Endothelial cell of umbilical vein (primary cell): ENCODE results near the gene HPSE2. TPM values are rescaled to one million over a fixed set of nuclear protein-coding genes. Genes with fewer than 3 reads are reported as not detected.

Experiments used
- BruUV-seq: library from RNA; stranded (reverse); fragments of 400-500 nt; replicated peaks from 2 replicates; lab custom pipeline; 2021; lab: Mats Ljungman, UMichigan
- CTCF ChIA-PET: fragments of 300-600, 350-600 bp; sonication (Branson Sonifier 250); formaldehyde crosslinking; loops from one replicate; lab custom pipeline; 2021; ENCODE audit warnings: antibody characterized with exemption, inconsistent platforms; lab: Charles Lee
- POLR2A ChIA-PET: fragments of 300-600, 350-600 bp; sonication (Branson Sonifier 250); formaldehyde crosslinking; loops from one replicate; lab custom pipeline; 2021; ENCODE audit warnings: antibody characterized with exemption, inconsistent platforms; lab: Charles Lee
- DNase-seq: peaks from one replicate; pipeline ENCODE4 v3.0.0-alpha.2; 2011; ENCODE audit warnings: low read depth, low spot score
- FAIRE-seq: peaks from 2 replicates; lab custom pipeline; 2011; peaks lifted over from hg19 to GRCh38; lab: Jason Lieb, UNC
- H2AFZ ChIP-seq: 2 replicates; pipeline ENCODE4 v1.6.0; 2012; ENCODE audit warnings: low read depth, low read length, control low read depth, inconsistent platforms
- H3K27ac ChIP-seq: 2 replicates; pipeline ENCODE4 v1.5.1; 2011; ENCODE audit warnings: low read depth, mild to moderate bottlenecking, control low read depth, low read length, moderate library complexity; ENCODE audit not compliant: insufficient read depth
- H3K27me3 ChIP-seq, 2 experiments: 2 replicates each; pipeline versions ENCODE4 v1.6.0 to v1.6.1; 2011; ENCODE audit warnings: low read length in 2 of 2, mixed read lengths in 1 of 2; ENCODE audit not compliant: control insufficient read depth in 2 of 2, insufficient read depth in 2 of 2
- H3K36me3 ChIP-seq, 2 experiments: 2 replicates in 1 of 2; 3 replicates in 1 of 2; pipeline ENCODE4 v1.5.1; 2011; ENCODE audit warnings: low read length in 2 of 2, mild to moderate bottlenecking in 1 of 2, moderate library complexity in 1 of 2; ENCODE audit not compliant: control insufficient read depth in 2 of 2, insufficient read depth in 2 of 2; ENCODE audit errors: extremely low read depth in 1 of 2
- H3K4me1 ChIP-seq: 3 replicates; pipeline ENCODE4 v1.5.1; 2011; ENCODE audit warnings: mild to moderate bottlenecking, low read length; ENCODE audit not compliant: control insufficient read depth, insufficient read depth; ENCODE audit errors: extremely low read depth
- H3K4me2 ChIP-seq: 2 replicates; pipeline ENCODE4 v1.6.1; 2011; ENCODE audit warnings: low read length, control low read depth, mixed read lengths; ENCODE audit not compliant: insufficient read depth
- H3K4me3 ChIP-seq, 3 experiments: fragments of 200-600 bp in 1 of 3; sonication (generic), shearing (Covaris generic) in 1 of 3; replicated peaks in 1 of 3; 2 replicates each; pipeline ENCODE4 v1.5.1; 2011 to 2016; ENCODE audit warnings: control low read depth in 3 of 3, low read length in 3 of 3, mild to moderate bottlenecking in 2 of 3, inconsistent platforms in 1 of 3, low read depth in 1 of 3, moderate library complexity in 1 of 3; ENCODE audit not compliant: insufficient read depth in 1 of 3
- H3K79me2 ChIP-seq: 2 replicates; pipeline ENCODE4 v1.6.0; 2012; ENCODE audit warnings: low read length, inconsistent platforms; ENCODE audit not compliant: control insufficient read depth, insufficient read depth
- H3K9ac ChIP-seq: replicated peaks from 2 replicates; pipeline ENCODE3; 2011; ENCODE audit warnings: low read length, control low read depth; ENCODE audit not compliant: insufficient read depth; ENCODE audit errors: extremely low read depth
- H3K9me1 ChIP-seq: replicated peaks from 3 replicates; pipeline ENCODE4 v1.6.0; 2011; ENCODE audit warnings: mild to moderate bottlenecking, low read length; ENCODE audit not compliant: control insufficient read depth, insufficient read depth; ENCODE audit errors: extremely low read depth
- H3K9me3 ChIP-seq: replicated peaks from 2 replicates; pipeline ENCODE4 v1.5.1; 2012; ENCODE audit warnings: low read length, inconsistent platforms; ENCODE audit not compliant: control insufficient read depth, insufficient read depth
- H4K20me1 ChIP-seq: replicated peaks from 2 replicates; pipeline ENCODE3; 2011; ENCODE audit warnings: mild to moderate bottlenecking, low read length; ENCODE audit not compliant: control insufficient read depth, insufficient read depth; ENCODE audit errors: extremely low read depth
- EZH2 ChIP-seq: IDR thresholded peaks from 2 replicates; pipeline ENCODE4 v1.6.1; 2012; ENCODE audit warnings: borderline replicate concordance, low read depth, mild to moderate bottlenecking, moderate library complexity, low read length, inconsistent platforms; ENCODE audit not compliant: severe bottlenecking
- FOS ChIP-seq: IDR thresholded peaks from 2 replicates; pipeline ENCODE4 v1.6.1; 2011; ENCODE audit warnings: mild to moderate bottlenecking, low read length, moderate library complexity, borderline replicate concordance; ENCODE audit not compliant: insufficient read depth
- GATA2 ChIP-seq: IDR thresholded peaks from 2 replicates; pipeline ENCODE4 v1.7.0; 2011; ENCODE audit warnings: low read depth, mild to moderate bottlenecking, moderate library complexity, mixed read lengths, low read length; ENCODE audit not compliant: insufficient read length, insufficient read depth
- JUN ChIP-seq: IDR thresholded peaks from 2 replicates; pipeline ENCODE4 v1.6.1; 2011; ENCODE audit warnings: borderline replicate concordance, low read depth; ENCODE audit not compliant: insufficient read length, insufficient read depth
- MYC ChIP-seq: IDR thresholded peaks from one replicate; pipeline ENCODE4 v1.6.1; 2011; ENCODE audit warnings: mild to moderate bottlenecking, low read depth, low read length
- POLR2A ChIP-seq: IDR thresholded peaks from 2 replicates; pipeline ENCODE4 v1.6.1; 2012; ENCODE audit warnings: low read depth, mild to moderate bottlenecking, control low read depth, low read length
- POLR2AphosphoS5 ChIP-seq: IDR thresholded peaks from 2 replicates; pipeline ENCODE4 v1.6.1; 2012; ENCODE audit warnings: low read depth, mild to moderate bottlenecking, control low read depth, low read length, moderate library complexity; ENCODE audit not compliant: insufficient read depth
- dilution Hi-C: fragments of 300-500 bp; cut with MboI; formaldehyde crosslinking; loops from one replicate; pipeline ENCODE4 v1.15.0; 2019; ENCODE audit warnings: low sequenced_read_pairs; ENCODE audit not compliant: extremely low pct_ligation_motif_present
- intact Hi-C: fragments of 100-400 bp; cut with micrococcal nuclease; formaldehyde crosslinking; loops from one replicate; pipeline ENCODE4 v1.10.0; 2022
- polyA plus RNA-seq, 4 experiments: library from polyadenylated mRNA; depleted of rRNA in 3 of 4; stranded (reverse) in 3 of 4; unstranded in 1 of 4; fragments of >200 nt; gene quantifications; 2 replicates each; pipeline versions ENCODE4 v1.2.1 to v1.2.3, GENCODE V29; 2011 to 2012; ENCODE audit warnings: missing spikeins in 1 of 4
- total RNA-seq: library from RNA; stranded (reverse); gene quantifications from 2 replicates; pipeline ENCODE4 v1.2.3, GENCODE V29; 2021
- TF ChIP-seq, protein P1 (sequence below), 2 donors: IDR thresholded peaks; 1 replicate in 1 of 2; 2 replicates in 1 of 2; pipeline ENCODE4 v1.5.1; 2011; ENCODE audit warnings: low read length in 2 of 2, mild to moderate bottlenecking in 2 of 2, moderate library complexity in 2 of 2, control low read depth in 1 of 2, inconsistent platforms in 1 of 2, low read depth in 1 of 2; ENCODE audit not compliant: insufficient read depth in 1 of 2; ENCODE audit errors: extremely low read depth in 1 of 2
- TF ChIP-seq, protein P2 (sequence below): IDR thresholded peaks from 2 replicates; pipeline ENCODE4 v1.6.1; 2011; ENCODE audit not compliant: insufficient read depth, insufficient read length

The HPSE2 gene
- total and polyA plus RNA-seq, 2 donors (not counting 3 experiments of a cell fraction or from before 2014, with no cell fraction given) = not detected

DNA sequence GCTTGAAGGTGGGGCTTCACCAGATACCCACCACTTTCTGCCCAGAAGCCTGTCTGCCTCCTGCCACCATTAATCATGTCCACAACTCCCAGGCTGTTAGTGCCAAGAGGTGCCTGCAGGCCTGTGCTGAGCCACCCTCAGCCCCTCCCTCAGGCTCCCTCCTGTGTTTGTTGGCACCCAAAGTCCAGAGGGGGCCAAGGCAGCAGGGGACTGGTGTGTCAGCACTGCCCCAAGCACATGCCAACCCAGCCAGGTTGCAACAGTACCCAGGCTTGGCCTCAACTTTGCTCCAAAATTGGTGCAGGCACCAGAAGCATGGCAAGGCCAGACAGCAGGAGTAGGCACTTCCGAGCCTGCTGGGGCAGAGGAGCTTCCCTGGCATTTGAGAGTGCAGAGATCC lies 111.3 kb downstream of the HPSE2 start:
- no peaks in the 10 kb centered on the region for H4K20me1 ChIP-seq
- H3K36me3 ChIP-seq = no peaks in the 10 kb centered on the region
- dilution Hi-C loops = no loop called here
- no peaks in the 10 kb centered on the region for H3K27me3 ChIP-seq
- no peaks in the 10 kb centered on the region for H3K9me3 ChIP-seq
- FAIRE-seq = no peak
- H3K4me3 ChIP-seq = no peak overlapping the region
- BruUV-seq = no TSS peak
- POLR2A ChIA-PET = no interaction called here
- no peak overlapping the region for H2AFZ ChIP-seq
- intact Hi-C loops = no loop called here
- H3K4me1 ChIP-seq = no peaks in the 10 kb centered on the region
- no peak for TF ChIP-seq MYC
- TF ChIP-seq POLR2A = no peak
- TF ChIP-seq, protein P1, sequence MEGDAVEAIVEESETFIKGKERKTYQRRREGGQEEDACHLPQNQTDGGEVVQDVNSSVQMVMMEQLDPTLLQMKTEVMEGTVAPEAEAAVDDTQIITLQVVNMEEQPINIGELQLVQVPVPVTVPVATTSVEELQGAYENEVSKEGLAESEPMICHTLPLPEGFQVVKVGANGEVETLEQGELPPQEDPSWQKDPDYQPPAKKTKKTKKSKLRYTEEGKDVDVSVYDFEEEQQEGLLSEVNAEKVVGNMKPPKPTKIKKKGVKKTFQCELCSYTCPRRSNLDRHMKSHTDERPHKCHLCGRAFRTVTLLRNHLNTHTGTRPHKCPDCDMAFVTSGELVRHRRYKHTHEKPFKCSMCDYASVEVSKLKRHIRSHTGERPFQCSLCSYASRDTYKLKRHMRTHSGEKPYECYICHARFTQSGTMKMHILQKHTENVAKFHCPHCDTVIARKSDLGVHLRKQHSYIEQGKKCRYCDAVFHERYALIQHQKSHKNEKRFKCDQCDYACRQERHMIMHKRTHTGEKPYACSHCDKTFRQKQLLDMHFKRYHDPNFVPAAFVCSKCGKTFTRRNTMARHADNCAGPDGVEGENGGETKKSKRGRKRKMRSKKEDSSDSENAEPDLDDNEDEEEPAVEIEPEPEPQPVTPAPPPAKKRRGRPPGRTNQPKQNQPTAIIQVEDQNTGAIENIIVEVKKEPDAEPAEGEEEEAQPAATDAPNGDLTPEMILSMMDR (IDR thresholded peaks at IDR 0.05; ENCODE audit: extremely low read depth in 1 of 2, insufficient read depth in 1 of 2, low read depth in 1 of 2, low read length in 2 of 2) = no peak
- TF ChIP-seq GATA2 = no peak
- TF ChIP-seq JUN = no peak
- TF ChIP-seq FOS = no peak
- TF ChIP-seq EZH2 = no peak
- no peak for TF ChIP-seq POLR2AphosphoS5
- TF ChIP-seq, protein P2, sequence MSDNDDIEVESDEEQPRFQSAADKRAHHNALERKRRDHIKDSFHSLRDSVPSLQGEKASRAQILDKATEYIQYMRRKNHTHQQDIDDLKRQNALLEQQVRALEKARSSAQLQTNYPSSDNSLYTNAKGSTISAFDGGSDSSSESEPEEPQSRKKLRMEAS = no peak
- H3K9me1 ChIP-seq = no peaks in the 10 kb centered on the region
- no peak overlapping the region for H3K4me2 ChIP-seq
- DNase-seq = no peak
- CTCF ChIA-PET = no interaction called here
- no peaks in the 10 kb centered on the region for H3K79me2 ChIP-seq
- no peak overlapping the region for H3K9ac ChIP-seq
- H3K27ac ChIP-seq = no peak overlapping the region
